GM23248 (cell line): ENCODE data around the gene FGFR4. TPM values are rescaled to one million over a fixed set of nuclear protein-coding genes. Genes with fewer than 3 reads are reported as not detected.

ENCODE experiments used
- DNase-seq: peaks from one replicate; pipeline ENCODE4 v3.0.0-alpha.2; 2015
- H2AFZ ChIP-seq: fragments of 200-600 bp; sonication (generic); 2 replicates; pipeline ENCODE4 v1.6.1; 2016; ENCODE audit warnings: antibody characterized with exemption
- H3F3A ChIP-seq: fragments of 200-600 bp; sonication (generic); 2 replicates; pipeline ENCODE4 v1.6.1; 2016; ENCODE audit warnings: mild to moderate bottlenecking, antibody characterized with exemption, mixed run types; ENCODE audit not compliant: insufficient read depth
- H3K27ac ChIP-seq: fragments of 200-600 bp; sonication (generic); 2 replicates; pipeline ENCODE4 v1.5.1; 2016; ENCODE audit warnings: mild to moderate bottlenecking
- H3K27me3 ChIP-seq: fragments of 200-600 bp; sonication (generic); replicated peaks from 2 replicates; pipeline ENCODE4 v1.6.1; 2016; ENCODE audit warnings: mild to moderate bottlenecking; ENCODE audit not compliant: insufficient read depth
- H3K36me3 ChIP-seq: fragments of 200-600 bp; sonication (generic); 2 replicates; pipeline ENCODE4 v1.6.1; 2016; ENCODE audit warnings: low read depth, mild to moderate bottlenecking
- H3K4me1 ChIP-seq: fragments of 200-600 bp; sonication (generic); 2 replicates; pipeline ENCODE4 v1.6.1; 2016; ENCODE audit warnings: mild to moderate bottlenecking; ENCODE audit not compliant: insufficient read depth
- H3K4me2 ChIP-seq: fragments of 200-600 bp; sonication (generic); one replicate; pipeline ENCODE4 v1.6.1; 2016; ENCODE audit warnings: mild to moderate bottlenecking; ENCODE audit not compliant: unreplicated experiment
- H3K4me3 ChIP-seq: fragments of 200-600 bp; sonication (generic); 2 replicates; pipeline ENCODE4 v1.5.1; 2016; ENCODE audit warnings: mild to moderate bottlenecking
- H3K79me2 ChIP-seq: fragments of 200-600 bp; sonication (generic); 2 replicates; pipeline ENCODE4 v1.6.1; 2016; ENCODE audit warnings: mild to moderate bottlenecking; ENCODE audit not compliant: insufficient read depth
- H3K9ac ChIP-seq: fragments of 200-600 bp; sonication (generic); 2 replicates; pipeline ENCODE4 v1.6.1; 2016; ENCODE audit warnings: mild to moderate bottlenecking
- H3K9me2 ChIP-seq: fragments of 200-600 bp; sonication (generic); 2 replicates; pipeline ENCODE4 v1.6.1; 2016; ENCODE audit warnings: mixed run types, mild to moderate bottlenecking, moderate library complexity; ENCODE audit not compliant: insufficient read depth
- H3K9me3 ChIP-seq: fragments of 200-600 bp; sonication (generic); one replicate; pipeline ENCODE4 v1.6.1; 2017; ENCODE audit warnings: low read depth
- H4K20me1 ChIP-seq: fragments of 200-600 bp; sonication (generic); 2 replicates; pipeline ENCODE4 v1.6.0; 2016; ENCODE audit not compliant: insufficient read depth
- EZH2 ChIP-seq: fragments of 200-600 bp; sonication (generic); IDR thresholded peaks from 2 replicates; pipeline ENCODE4 v1.6.1; 2018; ENCODE audit warnings: antibody characterized with exemption, mild to moderate bottlenecking; ENCODE audit not compliant: insufficient read depth, poor library complexity, severe bottlenecking
- EZH2phosphoT487 ChIP-seq: fragments of 200-600 bp; sonication (generic); IDR thresholded peaks from 2 replicates; pipeline ENCODE4 v1.6.1; 2018; ENCODE audit warnings: antibody characterized with exemption, moderate library complexity, mild to moderate bottlenecking, low read depth; ENCODE audit not compliant: insufficient read depth
- WGBS, 2 experiments: methylation state at CpG; one replicate each; pipeline ENCODE4 v1.1.6; 2015 to 2017; ENCODE audit warnings: low lambda C conversion rate in 2 of 2, low coverage in 1 of 2; ENCODE audit errors: missing lambda C conversion rate in 2 of 2; 5-methylcytosine and 5-hydroxymethylcytosine counted together
- in situ Hi-C: fragments of 300-500 bp; cut with MboI; formaldehyde crosslinking; loops from 2 replicates; pipeline ENCODE4 v1.15.0; 2020
- polyA plus RNA-seq: library from polyadenylated mRNA; unstranded; fragments of >200 nt; fragmentation: Nextera tagmentation; extraction: Ambion mirVana; gene quantifications from 2 replicates; pipeline ENCODE4 v1.2.1, GENCODE V29; 2016
- total RNA-seq: library from RNA; depleted of rRNA; stranded (reverse); fragments of >200 nt; shearing (Covaris generic); gene quantifications from 2 replicates; pipeline ENCODE4 v1.2.3, GENCODE V29; 2014

FGFR4 gene
- total and polyA plus RNA-seq, 2 experiments from 2014 or later, result 0.10 TPM; not detected in 1

- Histone ChIP-seq H3K27ac (no peak overlapping the region), H3K36me3 (no peaks in the 10 kb centered on the region), H2AFZ (no peak overlapping the region), H3K9ac (no peak overlapping the region), H3K27me3 (peaks cover 10% of the 10 kb centered on the region; the same call in 1 of the 2 replicates), H3K4me1 (no peaks in the 10 kb centered on the region), H3K4me2 (no peak overlapping the region), H3K4me3 (no peak overlapping the region), H3K9me3 (no peaks in the 10 kb centered on the region), H3F3A (no peaks in the 10 kb centered on the region), H4K20me1 (no peaks in the 10 kb centered on the region), H3K79me2 (no peaks in the 10 kb centered on the region), H3K9me2 (no peaks in the 10 kb centered on the region)
- in situ Hi-C loops, result no loop called here
- 30 to 34% methylated on average over 5 to 6 of the region's 6 CpGs for WGBS, 2 experiments
- TF ChIP-seq EZH2phosphoT487, result no peak
- no peak for TF ChIP-seq EZH2
- DNase-seq, result peak; percentile 52
Observed at GRCh38 chr5:177100714-177101121, 14.0 kb downstream of the FGFR4 start.

DNA sequence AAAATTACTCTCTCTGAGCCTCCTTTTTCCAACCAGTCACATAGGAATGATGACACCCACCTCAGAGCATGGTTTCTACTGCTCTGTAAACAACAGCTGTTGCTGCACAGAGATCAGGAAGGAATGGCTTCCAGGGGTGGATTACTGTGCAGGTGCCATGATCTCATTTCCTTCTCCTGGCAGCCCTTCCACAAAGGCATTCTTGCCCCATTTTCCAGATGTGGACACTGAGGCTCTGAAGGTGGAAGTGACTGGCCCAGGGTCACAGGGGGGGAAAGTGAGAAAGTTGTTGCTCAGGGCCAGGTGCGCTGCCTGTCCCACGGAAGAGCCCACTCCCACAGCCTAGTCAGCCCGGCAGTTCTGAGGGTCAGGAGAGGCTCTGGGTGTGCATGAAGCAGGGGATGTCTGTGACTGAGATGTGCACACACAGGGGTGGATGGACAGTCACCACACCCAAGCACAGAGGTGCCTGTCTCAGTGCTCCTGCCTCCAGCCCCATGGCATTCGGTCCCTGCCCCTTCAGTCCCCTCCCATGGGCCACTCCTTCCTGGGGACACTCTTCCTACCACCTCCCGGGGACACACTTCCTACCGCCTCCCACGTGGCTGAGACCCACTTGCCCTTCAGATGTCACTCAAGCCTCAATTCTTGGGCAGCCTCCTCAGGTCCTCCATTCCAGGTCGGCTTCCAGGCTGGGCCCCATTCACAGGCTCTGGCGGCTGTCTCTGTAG is 17.0 kb downstream of the FGFR4 start:
- Histone ChIP-seq H3K27ac (no peak overlapping the region), H3K79me2 (no peaks in the 10 kb centered on the region)
- in situ Hi-C loops, result no loop called here

GRCh38 chr5:177105691-177106476 is 19.2 kb downstream of the FGFR4 start:
- Histone ChIP-seq H3K9me2 (no peaks in the 10 kb centered on the region), H3K9ac (no peak overlapping the region), H4K20me1 (no peaks in the 10 kb centered on the region), H2AFZ (no peak overlapping the region), H3K9me3 (no peaks in the 10 kb centered on the region), H3K79me2 (no peaks in the 10 kb centered on the region), H3K4me1 (no peaks in the 10 kb centered on the region), H3K27ac (no peak overlapping the region), H3F3A (no peaks in the 10 kb centered on the region), H3K4me3 (no peak overlapping the region), H3K27me3 (peaks cover 10% of the 10 kb centered on the region; the same call in 1 of the 2 replicates), H3K36me3 (no peaks in the 10 kb centered on the region), H3K4me2 (no peak overlapping the region)
- TF ChIP-seq EZH2phosphoT487, result no peak
- TF ChIP-seq EZH2, result no peak
- in situ Hi-C loops, result no loop called here
- WGBS, 2 experiments, result 49 to 63% methylated on average over 18 to 24 of the region's 24 CpGs
- DNase-seq, result no peak

More for the DNA sequence above, 17.0 kb downstream of the FGFR4 start:
- no peaks in the 10 kb centered on the region for H3K36me3 ChIP-seq
- H3K9me3 ChIP-seq, result no peaks in the 10 kb centered on the region
- H3K9ac ChIP-seq, result no peak overlapping the region
- no peaks in the 10 kb centered on the region for H3K9me2 ChIP-seq
- peaks cover 10% of the 10 kb centered on the region; the same call in 1 of the 2 replicates for H3K27me3 ChIP-seq
- no peaks in the 10 kb centered on the region for H3F3A ChIP-seq
- no peak overlapping the region for H2AFZ ChIP-seq
- DNase-seq, result no peak
- H4K20me1 ChIP-seq, result no peaks in the 10 kb centered on the region
- TF ChIP-seq EZH2phosphoT487, result no peak
- no peak for TF ChIP-seq EZH2
- WGBS, 2 experiments, result 52 to 54% methylated on average over 9 of the region's 9 CpGs
- no peaks in the 10 kb centered on the region for H3K4me1 ChIP-seq
- no peak overlapping the region for H3K4me3 ChIP-seq
- H3K4me2 ChIP-seq, result no peak overlapping the region

- Histone ChIP-seq H3K27ac (no peak overlapping the region), H3K4me3 (no peak overlapping the region), H2AFZ (no peak overlapping the region), H3K9me3 (no peaks in the 10 kb centered on the region), H3F3A (no peaks in the 10 kb centered on the region), H3K4me1 (no peaks in the 10 kb centered on the region), H3K36me3 (no peaks in the 10 kb centered on the region), H3K9me2 (no peaks in the 10 kb centered on the region), H3K27me3 (peaks cover 10% of the 10 kb centered on the region; the same call in 1 of the 2 replicates), H3K4me2 (no peak overlapping the region), H4K20me1 (no peaks in the 10 kb centered on the region), H3K9ac (no peak overlapping the region), H3K79me2 (no peaks in the 10 kb centered on the region)
- DNase-seq, result no peak
- WGBS, 2 experiments, result 67 to 74% methylated on average over 4 of the region's 4 CpGs
- in situ Hi-C loops, result no loop called here
- no peak for TF ChIP-seq EZH2
- TF ChIP-seq EZH2phosphoT487, result no peak
Observed at GRCh38 chr5:177107159-177107558, 20.4 kb downstream of the FGFR4 start.
